HCT116 (cell line): Measurements from ENCODE around the gene SLIT1. TPM values are rescaled to one million over a fixed set of nuclear protein-coding genes. Genes with fewer than 3 reads are reported as not detected.

Experiments used
- ATAC-seq: fragments of 200-7000 bp; cut with Tn5 transposase; 2 replicates; pipeline ENCODE4 v1.9.1; 2020; ENCODE audit warnings: mild to moderate bottlenecking, moderate library complexity
- BruUV-seq: library from RNA; stranded (reverse); fragments of 400-500 nt; replicated peaks from 2 replicates; lab custom pipeline; 2021; lab: Mats Ljungman, UMichigan
- CTCF ChIA-PET: fragments of 300-600 bp; sonication (Branson Sonifier 250); formaldehyde crosslinking; loops from one replicate; lab custom pipeline; 2021; ENCODE audit warnings: antibody characterized with exemption; lab: Charles Lee
- POLR2A ChIA-PET: fragments of 300-600, 350-600 bp; sonication (Branson Sonifier 250); formaldehyde crosslinking; loops from one replicate; lab custom pipeline; 2021; ENCODE audit warnings: antibody characterized with exemption; lab: Charles Lee
- RAD21 ChIA-PET, 2 experiments: fragments of 300-600 bp; sonication (Branson Sonifier 250); formaldehyde crosslinking; loops; one replicate each; lab custom pipeline; 2023; ENCODE audit warnings: low total read pairs in 2 of 2; ENCODE audit not compliant: uncharacterized antibody in 2 of 2, unreplicated experiment in 2 of 2, low non-redundant PET in 1 of 2; lab: Charles Lee
- DNase-seq: peaks from one replicate; pipeline ENCODE4 v3.0.0-alpha.2; 2010; ENCODE audit warnings: low read depth, low spot score
- H2AFZ ChIP-seq: fragments of 200-600 bp; shearing (Covaris generic), sonication (generic); 2 replicates; pipeline ENCODE4 v1.6.1; 2017; ENCODE audit warnings: low read depth, mixed run types, mixed read lengths, antibody characterized with exemption, low read length; ENCODE audit not compliant: poor library complexity, severe bottlenecking
- H3K27ac ChIP-seq: 2 replicates; pipeline ENCODE4 v1.5.1; 2012; ENCODE audit warnings: low read depth, low read length
- H3K27me3 ChIP-seq: fragments of 200-600 bp; sonication (generic); 2 replicates; pipeline ENCODE4 v1.6.1; 2016; ENCODE audit warnings: mixed run types, low read length, mixed read lengths; ENCODE audit not compliant: insufficient read depth
- H3K36me3 ChIP-seq, 2 experiments: fragments of 200-500 bp in 1 of 2; fragments of 200-600 bp in 1 of 2; sonication (Bioruptor generic) in 1 of 2; sonication (generic) in 1 of 2; 2 replicates each; pipeline versions ENCODE4 v1.5.1 to v1.6.1; 2014 to 2016; ENCODE audit warnings: low read length in 2 of 2, inconsistent platforms in 1 of 2, mixed read lengths in 1 of 2, mixed run types in 1 of 2; ENCODE audit not compliant: insufficient read depth in 2 of 2, control insufficient read depth in 1 of 2
- H3K4me1 ChIP-seq, 2 experiments: fragments of 200-600 bp in 1 of 2; sonication (generic) in 1 of 2; 2 replicates each; pipeline versions ENCODE4 v1.5.1 to v1.6.1; 2012 to 2017; ENCODE audit warnings: low read length in 2 of 2, inconsistent platforms in 1 of 2, mild to moderate bottlenecking in 1 of 2, mixed read lengths in 1 of 2, mixed run types in 1 of 2, moderate library complexity in 1 of 2; ENCODE audit not compliant: insufficient read depth in 2 of 2, control insufficient read depth in 1 of 2
- H3K4me2 ChIP-seq: fragments of 200-600 bp; sonication (generic); 2 replicates; pipeline ENCODE4 v1.6.1; 2017; ENCODE audit warnings: mixed run types, low read length, mixed read lengths
- H3K4me3 ChIP-seq, 2 experiments: fragments of 200-600 bp in 1 of 2; sonication (generic) in 1 of 2; replicated peaks in 1 of 2; 2 replicates each; pipeline ENCODE4 v1.5.1; 2011 to 2016; ENCODE audit warnings: low read length in 2 of 2, control low read depth in 1 of 2, low read depth in 1 of 2, mild to moderate bottlenecking in 1 of 2, mixed read lengths in 1 of 2, mixed run types in 1 of 2
- H3K79me2 ChIP-seq: fragments of 200-600 bp; sonication (generic); 2 replicates; pipeline ENCODE4 v1.6.1; 2017; ENCODE audit warnings: mild to moderate bottlenecking, mixed run types, low read length, moderate library complexity, mixed read lengths; ENCODE audit not compliant: insufficient read depth
- H3K9ac ChIP-seq: fragments of 200-600 bp; sonication (generic); 2 replicates; pipeline ENCODE4 v1.6.1; 2016; ENCODE audit warnings: low read length, mixed read lengths
- H3K9me2 ChIP-seq: fragments of 200-600 bp; sonication (generic), shearing (Covaris generic); 2 replicates; pipeline ENCODE4 v1.6.1; 2017; ENCODE audit warnings: mixed run types, mild to moderate bottlenecking, moderate library complexity; ENCODE audit not compliant: insufficient read depth
- H3K9me3 ChIP-seq, 2 experiments: fragments of 200-500 bp in 1 of 2; fragments of 200-600 bp in 1 of 2; sonication (Bioruptor generic) in 1 of 2; sonication (generic) in 1 of 2; 2 replicates each; pipeline ENCODE4 v1.6.1; 2014 to 2017; ENCODE audit warnings: low read length in 2 of 2, mixed read lengths in 2 of 2, inconsistent platforms in 1 of 2, low read depth in 1 of 2, mild to moderate bottlenecking in 1 of 2, mixed run types in 1 of 2, moderate library complexity in 1 of 2; ENCODE audit not compliant: control insufficient read depth in 1 of 2, insufficient read depth in 1 of 2
- H4K20me1 ChIP-seq: fragments of 200-600 bp; sonication (generic), shearing (Covaris generic); 2 replicates; pipeline ENCODE4 v1.6.1; 2017; ENCODE audit warnings: mixed run types, mild to moderate bottlenecking, moderate library complexity; ENCODE audit not compliant: insufficient read depth
- CBX3 ChIP-seq: IDR thresholded peaks from 2 replicates; pipeline ENCODE4 v1.6.1; 2012; ENCODE audit warnings: low read depth
- CEBPB ChIP-seq: IDR thresholded peaks from 2 replicates; pipeline ENCODE4 v1.6.1; 2012; ENCODE audit warnings: low read depth
- EGR1 ChIP-seq: IDR thresholded peaks from 2 replicates; pipeline ENCODE4 v1.6.1; 2012; ENCODE audit warnings: low read depth
- ELF1 ChIP-seq: IDR thresholded peaks from 2 replicates; pipeline ENCODE4 v1.6.1; 2012; ENCODE audit warnings: low read depth, borderline replicate concordance
- EZH2 ChIP-seq: fragments of 200-600 bp; sonication (generic); IDR thresholded peaks from 2 replicates; pipeline ENCODE4 v1.6.1; 2017; ENCODE audit warnings: antibody characterized with exemption, mixed run types
- EZH2phosphoT487 ChIP-seq: fragments of 200-600 bp; IDR thresholded peaks from 2 replicates; pipeline ENCODE4 v1.6.1; 2018; ENCODE audit warnings: antibody characterized with exemption, borderline replicate concordance
- POLR2A ChIP-seq: IDR thresholded peaks from 2 replicates; pipeline ENCODE4 v1.7.0; 2011; ENCODE audit warnings: borderline replicate concordance; ENCODE audit not compliant: insufficient read depth, insufficient read length; ENCODE audit errors: extremely low read depth
- RAD21 ChIP-seq: IDR thresholded peaks from 2 replicates; pipeline ENCODE4 v1.6.1; 2012; ENCODE audit warnings: low read depth, mild to moderate bottlenecking
- SIN3A ChIP-seq: IDR thresholded peaks from 2 replicates; pipeline ENCODE4 v1.6.1; 2012; ENCODE audit warnings: low read depth
- SP1 ChIP-seq: IDR thresholded peaks from 2 replicates; pipeline ENCODE4 v1.6.1; 2012; ENCODE audit warnings: low read depth
- SRF ChIP-seq: IDR thresholded peaks from 2 replicates; pipeline ENCODE4 v1.6.1; 2012; ENCODE audit warnings: low read depth
- TCF7L2 ChIP-seq: IDR thresholded peaks from 2 replicates; pipeline ENCODE4 v1.7.0; 2011; ENCODE audit warnings: borderline replicate concordance, inconsistent platforms; ENCODE audit not compliant: insufficient read depth, insufficient read length; ENCODE audit errors: extremely low read depth
- ZFX ChIP-seq: fragments of 450-650 bp; IDR thresholded peaks from 2 replicates; pipeline ENCODE4 v1.6.1; 2017
- intact Hi-C: fragments of 100-400 bp; cut with micrococcal nuclease; formaldehyde crosslinking; loops from 2 replicates; pipeline ENCODE4 v1.10.0; 2022
- total RNA-seq: library from RNA; stranded (reverse); gene quantifications from one replicate; pipeline ENCODE4 v1.2.1, GENCODE V29; 2021; ENCODE audit not compliant: unreplicated experiment
- TF ChIP-seq, protein P1 (sequence below), 3 experiments: fragments of 200-600 bp in 1 of 3; sonication (generic) in 1 of 3; IDR thresholded peaks in 2 of 3; conservative IDR thresholded peaks in 1 of 3; 2 replicates each; pipeline ENCODE4 v1.5.1; 2012 to 2017; ENCODE audit warnings: low read depth in 2 of 3, low read length in 2 of 3, antibody characterized with exemption in 1 of 3, borderline replicate concordance in 1 of 3, control low read depth in 1 of 3, mild to moderate bottlenecking in 1 of 3, mixed read lengths in 1 of 3, mixed run types in 1 of 3, moderate library complexity in 1 of 3; ENCODE audit not compliant: insufficient read depth in 1 of 3
- TF ChIP-seq, protein P2 (sequence below): IDR thresholded peaks from 2 replicates; pipeline ENCODE4 v1.6.1; 2012; ENCODE audit warnings: low read depth
- TF ChIP-seq, protein P3 (sequence below): IDR thresholded peaks from 2 replicates; pipeline ENCODE4 v1.6.1; 2012
- TF ChIP-seq, protein P4 (sequence below): IDR thresholded peaks from 2 replicates; pipeline ENCODE4 v1.6.1; 2012
- TF ChIP-seq, protein P5 (sequence below): IDR thresholded peaks from 2 replicates; pipeline ENCODE4 v1.6.1; 2011; ENCODE audit warnings: mild to moderate bottlenecking, low read length, moderate library complexity; ENCODE audit not compliant: insufficient replicate concordance; ENCODE audit errors: extremely low read depth

The SLIT1 gene
- total RNA-seq, 1 experiment from 2014 or later = 0.42 TPM

DNA sequence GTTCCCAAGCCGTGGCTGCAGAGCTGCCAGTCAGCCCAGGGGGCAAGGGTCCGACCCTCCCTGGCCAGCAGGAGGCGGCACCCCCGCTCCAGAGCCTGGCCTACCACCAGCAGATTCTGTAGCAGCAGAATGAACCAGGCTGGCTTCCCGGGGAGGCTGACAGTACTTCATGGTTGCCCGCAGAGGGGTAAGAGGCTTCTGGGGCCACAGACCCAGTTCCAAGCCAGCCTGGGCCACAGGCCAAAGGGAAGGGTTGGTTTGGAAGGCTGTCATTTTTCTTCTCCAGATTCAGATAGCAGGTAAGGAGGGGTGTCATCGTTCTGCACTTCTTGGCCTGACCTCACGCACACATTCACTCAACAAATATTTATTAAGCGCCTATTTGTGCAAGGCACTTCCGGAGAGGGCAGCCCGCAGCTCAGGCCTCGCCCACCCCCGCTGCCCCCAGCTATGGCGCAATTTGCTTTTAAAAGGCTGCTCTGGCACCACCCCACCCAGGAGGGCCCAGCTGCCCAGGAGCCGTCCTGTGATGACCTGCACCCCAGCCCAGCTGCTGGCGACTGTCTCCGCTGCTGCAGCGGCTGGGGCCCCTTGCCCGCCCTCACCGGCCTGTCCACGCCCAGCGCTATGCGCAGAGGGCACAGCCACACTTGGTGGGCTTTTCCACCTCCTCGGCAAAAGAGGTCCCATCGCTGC, 185.1 kb downstream of the SLIT1 start:
- Histone ChIP-seq H3K36me3 (no peaks in the 10 kb centered on the region), H3K27ac (no peak overlapping the region), H2AFZ (no peak overlapping the region), H3K4me1 (no peaks in the 10 kb centered on the region), H3K9ac (no peak overlapping the region), H4K20me1 (no peaks in the 10 kb centered on the region), H3K4me3 (no peak overlapping the region), H3K27me3 (no peaks in the 10 kb centered on the region), H3K9me3 (no peaks in the 10 kb centered on the region), H3K4me2 (no peak overlapping the region), H3K9me2 (no peaks in the 10 kb centered on the region), H3K79me2 (no peaks in the 10 kb centered on the region)
- intact Hi-C loops = no loop called here
- DNase-seq (no peak), ATAC-seq (no peak; the same call in 1 of the 2 replicates)
- TF ChIP-seq SP1 (no peak), EGR1 (no peak), SIN3A (no peak), EZH2phosphoT487 (no peak), CBX3 (no peak), EZH2 (no peak), CEBPB (no peak), TCF7L2 (no peak), RAD21 (no peak), ZFX (no peak), ELF1 (no peak), POLR2A (no peak), SRF (no peak)
- TF ChIP-seq, protein P1, sequence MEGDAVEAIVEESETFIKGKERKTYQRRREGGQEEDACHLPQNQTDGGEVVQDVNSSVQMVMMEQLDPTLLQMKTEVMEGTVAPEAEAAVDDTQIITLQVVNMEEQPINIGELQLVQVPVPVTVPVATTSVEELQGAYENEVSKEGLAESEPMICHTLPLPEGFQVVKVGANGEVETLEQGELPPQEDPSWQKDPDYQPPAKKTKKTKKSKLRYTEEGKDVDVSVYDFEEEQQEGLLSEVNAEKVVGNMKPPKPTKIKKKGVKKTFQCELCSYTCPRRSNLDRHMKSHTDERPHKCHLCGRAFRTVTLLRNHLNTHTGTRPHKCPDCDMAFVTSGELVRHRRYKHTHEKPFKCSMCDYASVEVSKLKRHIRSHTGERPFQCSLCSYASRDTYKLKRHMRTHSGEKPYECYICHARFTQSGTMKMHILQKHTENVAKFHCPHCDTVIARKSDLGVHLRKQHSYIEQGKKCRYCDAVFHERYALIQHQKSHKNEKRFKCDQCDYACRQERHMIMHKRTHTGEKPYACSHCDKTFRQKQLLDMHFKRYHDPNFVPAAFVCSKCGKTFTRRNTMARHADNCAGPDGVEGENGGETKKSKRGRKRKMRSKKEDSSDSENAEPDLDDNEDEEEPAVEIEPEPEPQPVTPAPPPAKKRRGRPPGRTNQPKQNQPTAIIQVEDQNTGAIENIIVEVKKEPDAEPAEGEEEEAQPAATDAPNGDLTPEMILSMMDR (IDR thresholded peaks at IDR 0.05 in 2 of 3, conservative IDR thresholded peaks at IDR 0.05 in 1 of 3; ENCODE audit: borderline replicate concordance in 1 of 3, insufficient read depth in 1 of 3, low read depth in 2 of 3, low read length in 2 of 3) = no peak
- TF ChIP-seq, protein P2, sequence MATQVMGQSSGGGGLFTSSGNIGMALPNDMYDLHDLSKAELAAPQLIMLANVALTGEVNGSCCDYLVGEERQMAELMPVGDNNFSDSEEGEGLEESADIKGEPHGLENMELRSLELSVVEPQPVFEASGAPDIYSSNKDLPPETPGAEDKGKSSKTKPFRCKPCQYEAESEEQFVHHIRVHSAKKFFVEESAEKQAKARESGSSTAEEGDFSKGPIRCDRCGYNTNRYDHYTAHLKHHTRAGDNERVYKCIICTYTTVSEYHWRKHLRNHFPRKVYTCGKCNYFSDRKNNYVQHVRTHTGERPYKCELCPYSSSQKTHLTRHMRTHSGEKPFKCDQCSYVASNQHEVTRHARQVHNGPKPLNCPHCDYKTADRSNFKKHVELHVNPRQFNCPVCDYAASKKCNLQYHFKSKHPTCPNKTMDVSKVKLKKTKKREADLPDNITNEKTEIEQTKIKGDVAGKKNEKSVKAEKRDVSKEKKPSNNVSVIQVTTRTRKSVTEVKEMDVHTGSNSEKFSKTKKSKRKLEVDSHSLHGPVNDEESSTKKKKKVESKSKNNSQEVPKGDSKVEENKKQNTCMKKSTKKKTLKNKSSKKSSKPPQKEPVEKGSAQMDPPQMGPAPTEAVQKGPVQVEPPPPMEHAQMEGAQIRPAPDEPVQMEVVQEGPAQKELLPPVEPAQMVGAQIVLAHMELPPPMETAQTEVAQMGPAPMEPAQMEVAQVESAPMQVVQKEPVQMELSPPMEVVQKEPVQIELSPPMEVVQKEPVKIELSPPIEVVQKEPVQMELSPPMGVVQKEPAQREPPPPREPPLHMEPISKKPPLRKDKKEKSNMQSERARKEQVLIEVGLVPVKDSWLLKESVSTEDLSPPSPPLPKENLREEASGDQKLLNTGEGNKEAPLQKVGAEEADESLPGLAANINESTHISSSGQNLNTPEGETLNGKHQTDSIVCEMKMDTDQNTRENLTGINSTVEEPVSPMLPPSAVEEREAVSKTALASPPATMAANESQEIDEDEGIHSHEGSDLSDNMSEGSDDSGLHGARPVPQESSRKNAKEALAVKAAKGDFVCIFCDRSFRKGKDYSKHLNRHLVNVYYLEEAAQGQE = no peak
- TF ChIP-seq, protein P3, sequence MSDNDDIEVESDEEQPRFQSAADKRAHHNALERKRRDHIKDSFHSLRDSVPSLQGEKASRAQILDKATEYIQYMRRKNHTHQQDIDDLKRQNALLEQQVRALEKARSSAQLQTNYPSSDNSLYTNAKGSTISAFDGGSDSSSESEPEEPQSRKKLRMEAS = no peak
- TF ChIP-seq, protein P4, sequence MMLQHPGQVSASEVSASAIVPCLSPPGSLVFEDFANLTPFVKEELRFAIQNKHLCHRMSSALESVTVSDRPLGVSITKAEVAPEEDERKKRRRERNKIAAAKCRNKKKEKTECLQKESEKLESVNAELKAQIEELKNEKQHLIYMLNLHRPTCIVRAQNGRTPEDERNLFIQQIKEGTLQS = no peak
- TF ChIP-seq, protein P5, sequence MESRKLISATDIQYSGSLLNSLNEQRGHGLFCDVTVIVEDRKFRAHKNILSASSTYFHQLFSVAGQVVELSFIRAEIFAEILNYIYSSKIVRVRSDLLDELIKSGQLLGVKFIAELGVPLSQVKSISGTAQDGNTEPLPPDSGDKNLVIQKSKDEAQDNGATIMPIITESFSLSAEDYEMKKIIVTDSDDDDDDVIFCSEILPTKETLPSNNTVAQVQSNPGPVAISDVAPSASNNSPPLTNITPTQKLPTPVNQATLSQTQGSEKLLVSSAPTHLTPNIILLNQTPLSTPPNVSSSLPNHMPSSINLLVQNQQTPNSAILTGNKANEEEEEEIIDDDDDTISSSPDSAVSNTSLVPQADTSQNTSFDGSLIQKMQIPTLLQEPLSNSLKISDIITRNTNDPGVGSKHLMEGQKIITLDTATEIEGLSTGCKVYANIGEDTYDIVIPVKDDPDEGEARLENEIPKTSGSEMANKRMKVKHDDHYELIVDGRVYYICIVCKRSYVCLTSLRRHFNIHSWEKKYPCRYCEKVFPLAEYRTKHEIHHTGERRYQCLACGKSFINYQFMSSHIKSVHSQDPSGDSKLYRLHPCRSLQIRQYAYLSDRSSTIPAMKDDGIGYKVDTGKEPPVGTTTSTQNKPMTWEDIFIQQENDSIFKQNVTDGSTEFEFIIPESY = no peak
- ChIA-PET RAD21 (no interaction called here), CTCF (no interaction called here), POLR2A (no interaction called here)
- no TSS peak for BruUV-seq
